Karpas-422 (cell line): Measurements from ENCODE around the gene AMER2. TPM values are rescaled to one million over a fixed set of nuclear protein-coding genes. Genes with fewer than 3 reads are reported as not detected.

ENCODE experiments used
- DNase-seq: peaks from one replicate; pipeline ENCODE4 v3.0.0-alpha.2; 2015
- H2AFZ ChIP-seq: fragments of 200-600 bp; sonication (generic); 2 replicates; pipeline ENCODE4 v1.6.1; 2014; ENCODE audit warnings: antibody characterized with exemption, low read length, mixed read lengths
- H3K27ac ChIP-seq: fragments of 200-600 bp; sonication (generic); 2 replicates; pipeline ENCODE4 v1.5.1; 2014; ENCODE audit warnings: mild to moderate bottlenecking, low read length, moderate library complexity
- H3K27me3 ChIP-seq: fragments of 200-600 bp; sonication (generic); 2 replicates; pipeline ENCODE4 v1.6.1; 2014; ENCODE audit warnings: low read length, mixed read lengths
- H3K36me3 ChIP-seq: fragments of 200-600 bp; sonication (generic); 2 replicates; pipeline ENCODE4 v1.6.1; 2014; ENCODE audit warnings: low read length, mixed read lengths; ENCODE audit not compliant: insufficient read depth
- H3K4me1 ChIP-seq: fragments of 200-600 bp; sonication (generic); 2 replicates; pipeline ENCODE4 v1.6.1; 2014; ENCODE audit warnings: mild to moderate bottlenecking, low read length, mixed read lengths
- H3K4me2 ChIP-seq: fragments of 200-600 bp; sonication (generic); 2 replicates; pipeline ENCODE4 v1.6.1; 2014; ENCODE audit warnings: low read length, low read depth, mild to moderate bottlenecking; ENCODE audit not compliant: poor library complexity, severe bottlenecking
- H3K4me3 ChIP-seq: fragments of 200-600 bp; sonication (generic); 2 replicates; pipeline ENCODE4 v1.5.1; 2014; ENCODE audit warnings: mild to moderate bottlenecking, antibody characterized with exemption, low read length, mixed read lengths
- H3K79me2 ChIP-seq: fragments of 200-600 bp; sonication (generic); 2 replicates; pipeline ENCODE4 v1.6.1; 2014; ENCODE audit warnings: mild to moderate bottlenecking, low read length, mixed read lengths
- H3K9ac ChIP-seq: fragments of 200-600 bp; sonication (generic); 2 replicates; pipeline ENCODE4 v1.6.0; 2014; ENCODE audit warnings: low read length
- H3K9me2 ChIP-seq: fragments of 200-600 bp; sonication (generic), shearing (Covaris generic); replicated peaks from 2 replicates; pipeline ENCODE4 v1.6.0; 2014; ENCODE audit warnings: mild to moderate bottlenecking, low read length, moderate library complexity; ENCODE audit not compliant: insufficient read depth
- H3K9me3 ChIP-seq: fragments of 300-700, 200-600 bp; sonication (generic); 2 replicates; pipeline ENCODE4 v1.6.1; 2014; ENCODE audit warnings: low read length, mixed read lengths
- H4K20me1 ChIP-seq: fragments of 200-600 bp; sonication (generic); 2 replicates; pipeline ENCODE4 v1.6.1; 2014; ENCODE audit warnings: mild to moderate bottlenecking, antibody characterized with exemption, low read length, low read depth; ENCODE audit not compliant: insufficient read depth
- total RNA-seq: library from RNA; depleted of rRNA; stranded (reverse); fragments of >200 nt; shearing (Covaris generic); gene quantifications from 2 replicates; pipeline ENCODE4 v1.2.3, GENCODE V29; 2014; ENCODE audit warnings: low replicate concordance

AMER2 gene
- total RNA-seq, 1 experiment from 2014 or later, result not detected

DNA sequence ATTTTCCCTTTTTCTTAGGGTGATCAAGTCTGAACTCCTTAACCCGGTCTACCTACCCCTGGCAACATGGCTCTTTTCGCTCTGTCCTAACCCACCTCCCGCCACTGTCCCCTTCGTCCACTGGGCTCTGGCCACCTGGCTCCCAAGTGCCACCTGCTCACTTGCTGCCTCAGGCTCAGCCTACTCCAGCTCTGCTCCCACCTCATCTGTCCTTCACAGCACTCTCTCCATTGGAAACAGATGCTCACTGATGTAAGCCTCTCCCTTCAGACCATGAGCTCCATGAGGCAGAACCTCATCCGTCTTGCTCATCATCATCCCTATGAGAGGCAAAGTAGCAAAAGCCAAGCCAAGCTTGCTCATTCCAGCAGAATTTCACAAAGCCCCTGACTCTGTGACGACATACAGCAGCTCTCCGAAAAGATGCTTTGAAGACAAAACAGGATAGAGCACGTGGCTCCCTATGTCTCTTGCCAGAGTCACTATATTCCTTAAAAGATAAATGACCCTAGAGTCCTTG lies 35.3 kb upstream of the AMER2 start:
- H3K36me3 ChIP-seq, result no peaks in the 10 kb centered on the region
- DNase-seq, result no peak
- H3K9me2 ChIP-seq, result no peaks in the 10 kb centered on the region

DNA sequence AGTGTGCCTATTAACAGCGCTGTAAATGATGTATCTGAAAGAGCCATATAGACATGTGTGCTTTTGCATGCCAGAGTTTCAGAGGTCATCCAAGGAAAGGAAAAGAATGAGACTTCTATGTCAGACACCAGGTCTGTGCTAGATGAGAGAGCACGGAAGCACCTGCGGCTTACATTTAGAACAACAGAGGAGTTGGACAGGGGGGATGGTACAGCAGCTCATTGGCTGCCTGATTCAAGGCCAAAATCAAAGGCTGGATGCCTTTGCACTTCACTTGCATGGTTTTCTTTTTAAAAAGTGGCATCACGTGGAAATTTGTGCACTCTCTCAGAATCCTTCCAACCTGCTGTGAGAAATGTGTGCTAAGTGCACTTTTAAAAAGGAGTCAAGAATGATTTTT lies 32.8 kb upstream of the AMER2 start:
- Histone ChIP-seq H3K79me2 (no peaks in the 10 kb centered on the region), H3K4me1 (peaks cover 3% of the 10 kb centered on the region; the same call in 1 of the 2 replicates), H3K9ac (no peak overlapping the region), H3K27me3 (no peaks in the 10 kb centered on the region), H3K4me2 (no peak overlapping the region), H3K9me3 (no peaks in the 10 kb centered on the region), H3K4me3 (no peak overlapping the region), H4K20me1 (no peaks in the 10 kb centered on the region), H3K36me3 (no peaks in the 10 kb centered on the region), H2AFZ (no peak overlapping the region), H3K9me2 (no peaks in the 10 kb centered on the region), H3K27ac (no peak overlapping the region)
- no peak for DNase-seq

More for the DNA sequence above, 35.3 kb upstream of the AMER2 start:
- no peak overlapping the region for H3K4me2 ChIP-seq
- no peak overlapping the region for H2AFZ ChIP-seq
- H3K27ac ChIP-seq, result no peak overlapping the region
- H3K9me3 ChIP-seq, result no peaks in the 10 kb centered on the region
- no peaks in the 10 kb centered on the region for H4K20me1 ChIP-seq
- peaks cover 3% of the 10 kb centered on the region; the same call in 1 of the 2 replicates for H3K4me1 ChIP-seq
- H3K79me2 ChIP-seq, result no peaks in the 10 kb centered on the region
- no peaks in the 10 kb centered on the region for H3K27me3 ChIP-seq
- no peak overlapping the region for H3K9ac ChIP-seq
- H3K4me3 ChIP-seq, result no peak overlapping the region

DNA sequence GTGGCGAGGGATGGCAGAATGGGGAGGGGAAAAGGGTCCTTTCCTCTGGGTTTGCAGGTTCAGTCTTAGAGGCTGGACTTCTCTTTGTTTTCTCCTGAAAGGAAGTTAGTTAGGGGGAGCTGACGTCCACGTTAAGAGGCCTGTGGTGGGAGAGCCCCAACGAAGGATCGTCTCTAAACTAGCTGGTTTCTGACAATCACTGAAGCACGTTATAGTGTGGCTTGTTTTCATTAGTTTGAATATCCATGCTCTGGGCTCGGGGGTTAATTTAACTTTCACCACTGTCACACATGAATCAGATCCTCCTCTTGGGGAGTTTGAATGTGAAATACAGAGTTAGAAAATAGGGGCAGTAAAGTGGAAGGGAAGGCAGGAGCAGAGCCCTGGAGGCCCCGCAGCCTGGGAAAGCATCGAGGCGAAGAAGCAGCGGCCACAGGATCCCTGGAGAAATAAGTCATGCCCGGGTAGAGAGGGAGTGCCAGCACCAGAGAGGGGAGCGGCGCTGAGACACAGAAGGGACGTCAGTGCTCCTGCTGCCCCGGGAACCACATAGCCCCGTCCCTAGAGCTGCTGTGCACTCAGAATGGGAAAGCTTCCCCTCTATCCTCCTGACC lies 31.1 kb upstream of the AMER2 start:
- Histone ChIP-seq H3K27me3 (no peaks in the 10 kb centered on the region), H3K4me3 (no peak overlapping the region), H4K20me1 (no peaks in the 10 kb centered on the region), H3K27ac (no peak overlapping the region), H3K79me2 (no peaks in the 10 kb centered on the region), H3K9ac (no peak overlapping the region), H2AFZ (no peak overlapping the region), H3K4me2 (no peak overlapping the region), H3K9me3 (no peaks in the 10 kb centered on the region), H3K36me3 (no peaks in the 10 kb centered on the region), H3K9me2 (no peaks in the 10 kb centered on the region), H3K4me1 (peaks cover 3% of the 10 kb centered on the region; the same call in 1 of the 2 replicates)
- no peak for DNase-seq

DNA sequence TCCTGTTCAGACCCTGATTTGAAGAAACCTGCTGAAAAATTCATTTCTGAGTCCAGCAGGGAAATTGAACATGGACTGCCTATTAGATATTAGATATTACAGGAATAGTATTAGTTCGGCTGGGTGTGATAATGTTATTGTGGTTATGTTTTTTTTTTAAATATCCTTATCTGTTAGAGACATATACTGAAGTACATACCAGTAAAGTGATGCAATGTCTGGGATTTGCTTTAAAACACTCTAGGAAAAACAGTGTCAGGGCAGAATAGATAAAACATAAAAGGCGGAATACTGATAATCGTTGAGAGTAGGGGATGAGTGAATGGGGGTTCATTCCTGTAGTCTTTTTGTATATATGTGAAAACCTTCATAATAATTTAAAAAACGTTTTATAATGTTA lies 28.7 kb upstream of the AMER2 start:
- Histone ChIP-seq H3K4me1 (peaks cover 3% of the 10 kb centered on the region; the same call in 1 of the 2 replicates), H3K4me2 (no peak overlapping the region), H3K9me2 (no peaks in the 10 kb centered on the region)

DNA sequence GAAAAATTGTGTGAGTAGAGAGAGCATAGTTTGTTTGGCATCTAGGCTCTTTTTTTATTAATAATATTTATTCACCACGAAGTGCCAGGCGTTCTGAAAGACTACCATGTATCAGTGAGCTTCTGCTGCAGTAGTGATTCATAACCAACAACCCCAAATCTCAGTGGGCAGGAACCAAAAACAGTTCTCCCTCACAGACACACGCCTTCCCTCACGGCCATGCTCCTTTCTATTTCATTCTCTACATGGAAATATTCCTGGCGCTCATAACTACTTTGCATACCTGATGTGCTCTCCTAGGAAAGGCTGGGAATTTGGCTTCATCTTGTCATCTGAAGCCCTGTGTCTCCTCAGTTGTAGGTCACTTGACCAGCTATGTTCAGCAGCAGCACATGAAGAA lies 26.6 kb upstream of the AMER2 start:
- no peak overlapping the region for H2AFZ ChIP-seq
- peaks cover 3% of the 10 kb centered on the region; the same call in 1 of the 2 replicates for H3K4me1 ChIP-seq
- no peaks in the 10 kb centered on the region for H3K27me3 ChIP-seq
- no peak for DNase-seq
- H3K36me3 ChIP-seq, result no peaks in the 10 kb centered on the region
- H3K9ac ChIP-seq, result no peak overlapping the region
- H3K9me3 ChIP-seq, result no peaks in the 10 kb centered on the region
- H3K79me2 ChIP-seq, result no peaks in the 10 kb centered on the region
- H3K9me2 ChIP-seq, result no peaks in the 10 kb centered on the region
- no peak overlapping the region for H3K4me3 ChIP-seq
- H3K27ac ChIP-seq, result no peak overlapping the region
- no peak overlapping the region for H3K4me2 ChIP-seq
- no peaks in the 10 kb centered on the region for H4K20me1 ChIP-seq

More for the DNA sequence above, 28.7 kb upstream of the AMER2 start:
- Histone ChIP-seq H3K27me3 (no peaks in the 10 kb centered on the region), H3K36me3 (no peaks in the 10 kb centered on the region), H3K9me3 (no peaks in the 10 kb centered on the region), H3K9ac (no peak overlapping the region), H3K27ac (no peak overlapping the region), H4K20me1 (no peaks in the 10 kb centered on the region), H3K4me3 (no peak overlapping the region), H3K79me2 (no peaks in the 10 kb centered on the region), H2AFZ (no peak overlapping the region)
- no peak for DNase-seq

DNA sequence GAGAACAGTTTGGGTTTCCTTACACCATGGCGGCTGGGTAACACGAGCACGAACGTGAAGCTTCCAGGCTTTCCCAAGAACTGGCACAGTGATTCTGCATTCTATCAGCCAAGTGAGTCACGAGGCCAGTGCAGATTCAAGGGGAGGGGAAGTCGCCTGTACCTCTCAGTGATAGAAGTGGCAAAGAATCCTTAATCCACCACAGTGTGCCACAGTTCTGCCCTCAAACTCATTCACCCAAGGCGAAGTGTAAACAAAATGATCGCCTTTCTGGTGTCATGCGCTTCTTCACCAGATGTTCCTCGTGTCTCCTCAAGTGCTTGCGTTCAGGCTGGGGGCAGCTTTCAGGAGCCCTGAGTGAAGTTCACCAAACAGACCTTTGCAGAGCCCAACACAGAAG lies 24.9 kb upstream of the AMER2 start:
- Histone ChIP-seq H3K27ac (no peak overlapping the region), H3K9ac (no peak overlapping the region)
- no peak for DNase-seq

DNA sequence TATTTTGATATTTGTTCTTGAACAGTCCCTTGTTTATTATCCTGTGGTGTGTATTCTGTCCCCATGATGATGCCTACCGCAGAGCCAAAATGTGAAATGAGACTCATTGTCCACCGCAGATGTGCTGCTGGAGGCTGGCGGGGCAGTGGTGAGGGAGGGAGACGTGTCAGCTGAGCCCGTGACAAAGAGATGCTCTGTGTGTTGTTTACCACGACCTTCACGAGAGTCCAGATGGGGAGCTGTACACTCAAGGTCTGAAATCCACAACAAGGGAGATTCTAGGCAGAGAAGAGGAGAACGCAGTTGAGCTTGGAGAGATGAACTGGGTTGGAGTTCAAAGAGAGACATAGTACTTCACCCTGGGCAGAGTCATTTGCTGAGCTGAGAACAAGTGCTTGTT lies 20.8 kb upstream of the AMER2 start:
- Histone ChIP-seq H3K27ac (no peak overlapping the region), H3K79me2 (no peaks in the 10 kb centered on the region), H3K4me3 (no peak overlapping the region), H3K27me3 (no peaks in the 10 kb centered on the region), H3K36me3 (no peaks in the 10 kb centered on the region), H3K4me2 (no peak overlapping the region), H3K9me3 (no peaks in the 10 kb centered on the region), H2AFZ (no peak overlapping the region), H3K9ac (no peak overlapping the region), H3K4me1 (no peaks in the 10 kb centered on the region), H3K9me2 (no peaks in the 10 kb centered on the region), H4K20me1 (no peaks in the 10 kb centered on the region)
- no peak for DNase-seq

More for the DNA sequence above, 24.9 kb upstream of the AMER2 start:
- H3K9me2 ChIP-seq, result no peaks in the 10 kb centered on the region
- H3K36me3 ChIP-seq, result no peaks in the 10 kb centered on the region
- no peak overlapping the region for H3K4me3 ChIP-seq
- H3K79me2 ChIP-seq, result no peaks in the 10 kb centered on the region
- no peaks in the 10 kb centered on the region for H3K4me1 ChIP-seq
- no peak overlapping the region for H2AFZ ChIP-seq
- H3K9me3 ChIP-seq, result no peaks in the 10 kb centered on the region
- H3K27me3 ChIP-seq, result no peaks in the 10 kb centered on the region
- H3K4me2 ChIP-seq, result no peak overlapping the region
- H4K20me1 ChIP-seq, result no peaks in the 10 kb centered on the region

DNA sequence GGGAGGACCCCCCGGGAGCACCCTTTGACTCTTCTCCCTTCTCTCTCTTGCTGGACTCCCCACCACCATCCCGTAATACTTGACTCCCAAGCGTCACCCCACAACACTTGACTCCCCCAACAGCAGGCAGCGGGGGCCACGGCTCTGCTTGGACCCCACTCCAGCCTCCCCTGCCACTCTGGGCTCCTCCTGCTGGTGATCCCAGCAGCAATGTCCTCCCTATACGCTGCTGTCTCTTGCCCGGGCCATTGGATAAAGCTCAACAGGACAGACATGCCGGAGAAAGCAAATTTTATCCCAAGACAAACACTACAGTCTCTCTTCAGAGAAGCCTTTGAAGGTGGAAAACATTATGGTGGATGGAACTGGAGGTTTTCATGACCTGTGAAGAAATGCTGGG lies 20.4 kb upstream of the AMER2 start:
- H3K4me2 ChIP-seq, result no peak overlapping the region
- H3K27ac ChIP-seq, result no peak overlapping the region
- no peaks in the 10 kb centered on the region for H3K27me3 ChIP-seq
- H3K9me2 ChIP-seq, result no peaks in the 10 kb centered on the region
- H3K4me3 ChIP-seq, result no peak overlapping the region
- no peaks in the 10 kb centered on the region for H3K36me3 ChIP-seq
- H2AFZ ChIP-seq, result no peak overlapping the region
- H3K4me1 ChIP-seq, result no peaks in the 10 kb centered on the region
- DNase-seq, result no peak
- no peaks in the 10 kb centered on the region for H4K20me1 ChIP-seq
- H3K9ac ChIP-seq, result no peak overlapping the region
- H3K9me3 ChIP-seq, result no peaks in the 10 kb centered on the region
- H3K79me2 ChIP-seq, result no peaks in the 10 kb centered on the region
